GM12872 (cell line): Measurements from ENCODE around the gene NOTCH3.

Source experiments
- TF ChIP-seq, protein P1 (sequence below): IDR thresholded peaks from 3 replicates; pipeline ENCODE4 v1.5.1; 2011; ENCODE audit warnings: low read depth, mild to moderate bottlenecking, low read length, moderate library complexity; ENCODE audit not compliant: insufficient read depth

Gene NOTCH3

DNA sequence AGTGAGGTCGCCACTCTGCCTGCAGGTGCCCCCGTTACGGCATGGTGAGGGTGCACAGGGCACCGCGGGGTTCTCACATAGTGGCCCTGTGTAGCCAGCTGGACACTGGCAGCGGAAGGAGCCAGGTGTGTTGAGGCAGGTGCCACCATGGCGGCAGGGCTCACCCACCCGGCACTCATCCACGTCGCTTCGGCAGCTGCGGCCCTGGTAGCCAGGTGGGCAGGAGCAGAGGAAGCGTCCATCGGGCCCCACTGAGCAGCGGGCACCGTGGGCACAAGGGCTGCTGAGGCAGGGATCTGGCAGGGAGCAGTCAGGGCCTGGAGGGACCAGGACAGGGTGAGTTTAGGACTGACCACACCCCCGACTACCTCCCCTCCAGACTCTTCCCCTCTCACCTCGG, 8.8 kb downstream of the NOTCH3 start:
- TF ChIP-seq, protein P1, sequence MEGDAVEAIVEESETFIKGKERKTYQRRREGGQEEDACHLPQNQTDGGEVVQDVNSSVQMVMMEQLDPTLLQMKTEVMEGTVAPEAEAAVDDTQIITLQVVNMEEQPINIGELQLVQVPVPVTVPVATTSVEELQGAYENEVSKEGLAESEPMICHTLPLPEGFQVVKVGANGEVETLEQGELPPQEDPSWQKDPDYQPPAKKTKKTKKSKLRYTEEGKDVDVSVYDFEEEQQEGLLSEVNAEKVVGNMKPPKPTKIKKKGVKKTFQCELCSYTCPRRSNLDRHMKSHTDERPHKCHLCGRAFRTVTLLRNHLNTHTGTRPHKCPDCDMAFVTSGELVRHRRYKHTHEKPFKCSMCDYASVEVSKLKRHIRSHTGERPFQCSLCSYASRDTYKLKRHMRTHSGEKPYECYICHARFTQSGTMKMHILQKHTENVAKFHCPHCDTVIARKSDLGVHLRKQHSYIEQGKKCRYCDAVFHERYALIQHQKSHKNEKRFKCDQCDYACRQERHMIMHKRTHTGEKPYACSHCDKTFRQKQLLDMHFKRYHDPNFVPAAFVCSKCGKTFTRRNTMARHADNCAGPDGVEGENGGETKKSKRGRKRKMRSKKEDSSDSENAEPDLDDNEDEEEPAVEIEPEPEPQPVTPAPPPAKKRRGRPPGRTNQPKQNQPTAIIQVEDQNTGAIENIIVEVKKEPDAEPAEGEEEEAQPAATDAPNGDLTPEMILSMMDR: no peak

DNA sequence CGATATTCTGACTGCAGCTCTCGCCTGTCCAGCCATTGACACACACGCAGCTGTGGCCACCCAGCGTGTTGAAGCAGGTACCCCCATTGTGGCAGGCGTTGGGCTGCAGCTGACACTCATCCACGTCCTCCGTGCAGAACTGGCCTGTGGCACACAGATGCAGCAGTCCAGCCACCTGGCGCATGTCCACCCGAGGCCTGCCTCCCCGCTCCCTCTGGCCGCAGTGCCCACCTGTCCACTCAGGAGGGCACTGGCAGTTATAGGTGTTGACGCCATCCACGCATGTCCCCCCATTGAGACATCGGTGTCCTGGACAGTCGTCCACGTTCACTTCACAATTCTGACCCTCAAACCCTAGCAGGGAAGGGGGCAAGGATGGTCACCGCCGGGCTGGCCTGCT, 9.3 kb downstream of the NOTCH3 start:
- TF ChIP-seq, protein P1: no peak

DNA sequence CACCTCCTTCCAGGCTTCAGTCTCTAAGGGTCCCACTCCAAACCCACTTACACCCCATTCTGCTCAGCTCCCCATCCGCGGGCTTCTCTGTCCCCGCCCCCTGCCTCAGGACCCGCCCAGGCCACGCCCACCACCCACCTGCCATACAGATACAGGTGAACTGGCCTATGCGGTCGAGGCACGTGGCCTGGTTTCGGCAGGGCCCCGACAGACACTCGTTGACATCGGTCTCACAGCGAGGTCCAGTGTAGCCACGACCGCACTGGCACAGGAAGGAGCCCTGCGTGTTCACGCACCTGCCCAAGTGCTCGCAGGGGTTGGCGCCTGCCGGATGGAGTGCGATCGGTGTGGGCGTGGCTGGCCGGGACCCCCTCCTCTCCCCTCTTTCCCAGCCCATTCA, 11.9 kb downstream of the NOTCH3 start:
- TF ChIP-seq, protein P1: no peak

DNA sequence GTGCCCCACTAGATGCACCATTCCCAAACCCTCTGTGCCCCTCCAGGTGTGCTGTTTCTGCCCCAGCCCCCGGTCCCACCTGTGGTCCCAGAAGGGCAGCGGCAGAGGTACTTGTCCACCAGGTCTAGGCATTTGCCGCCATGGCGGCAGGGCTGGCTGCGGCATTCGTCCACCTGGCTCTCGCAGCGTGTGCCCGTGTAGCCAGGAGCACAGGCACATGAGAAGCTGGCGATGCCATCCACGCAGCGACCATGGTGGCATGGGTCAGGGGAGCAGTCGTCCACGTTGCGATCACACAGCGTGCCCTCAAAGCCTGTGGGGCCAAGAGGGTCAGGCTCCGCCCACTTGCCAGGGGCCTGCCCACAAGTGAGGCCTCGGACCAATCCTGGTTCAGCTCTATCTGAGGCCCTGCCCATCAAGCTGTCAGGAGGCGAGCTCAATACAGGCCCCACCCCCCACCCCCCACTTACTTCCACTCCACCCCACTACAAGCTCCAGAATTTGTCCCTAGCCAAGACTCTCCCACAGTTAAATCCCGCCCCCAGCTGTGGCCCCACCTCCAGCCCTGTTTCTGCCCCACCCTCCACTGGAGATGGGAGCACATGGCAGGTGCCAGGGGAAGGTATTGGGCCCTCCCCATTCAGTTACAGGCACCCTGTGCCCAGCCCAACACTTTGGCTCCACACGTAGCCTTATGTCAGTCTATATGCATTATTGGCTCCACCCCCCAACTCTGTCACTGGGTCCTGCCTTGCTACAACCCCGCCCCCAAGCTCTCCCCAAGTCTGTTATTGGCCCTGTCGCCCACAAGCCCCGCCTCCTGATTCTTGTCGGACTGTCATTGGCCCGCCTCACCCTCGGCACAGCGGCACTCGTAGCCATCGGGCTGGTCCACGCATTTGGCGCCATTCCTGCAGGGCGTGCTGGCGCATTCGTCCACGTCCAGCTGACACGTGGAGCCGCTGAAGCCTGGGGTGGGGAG, 13.5 kb downstream of the NOTCH3 start:
- TF ChIP-seq, protein P1: no peak

DNA sequence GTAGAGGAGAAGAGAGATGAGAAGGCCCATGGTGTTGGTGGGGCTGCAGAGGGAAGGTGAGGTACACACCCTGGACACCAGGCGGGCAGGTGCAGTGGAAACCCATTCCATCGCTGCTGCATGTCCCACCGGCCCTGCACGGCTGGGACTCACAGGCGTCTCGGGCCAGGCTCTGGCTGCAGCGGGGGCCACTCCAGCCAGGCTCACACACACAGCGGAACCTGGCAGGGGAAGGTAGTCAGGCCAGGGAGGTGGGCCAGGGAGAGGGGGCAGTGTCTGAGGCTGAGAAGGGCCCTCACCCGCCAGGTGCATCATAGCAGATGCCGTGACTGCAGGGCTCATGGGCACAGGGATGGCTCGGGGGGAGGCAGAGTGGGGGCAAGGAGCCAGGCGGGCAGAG, 15.6 kb downstream of the NOTCH3 start:
- TF ChIP-seq, protein P1: no peak

DNA sequence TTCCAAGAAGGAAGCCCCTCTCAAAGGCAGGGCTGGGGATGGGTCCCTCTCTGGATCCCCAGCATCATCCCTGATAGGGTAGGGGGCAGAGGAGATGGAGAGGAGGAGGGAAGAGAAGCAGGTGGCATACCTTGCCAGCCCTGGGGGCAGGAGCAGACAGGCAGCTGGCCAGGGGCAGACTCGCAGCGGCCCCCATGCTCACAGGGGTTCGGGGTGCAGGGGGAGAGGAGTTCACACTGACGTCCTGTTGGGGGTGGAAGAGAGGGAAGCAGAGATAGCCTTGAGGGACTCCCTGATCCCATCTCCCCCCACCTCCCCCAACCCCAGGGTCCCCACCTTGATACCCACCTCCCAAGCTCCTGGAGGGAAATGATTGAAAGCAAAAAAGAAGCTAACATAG, 16.0 kb downstream of the NOTCH3 start:
- TF ChIP-seq, protein P1: no peak

DNA sequence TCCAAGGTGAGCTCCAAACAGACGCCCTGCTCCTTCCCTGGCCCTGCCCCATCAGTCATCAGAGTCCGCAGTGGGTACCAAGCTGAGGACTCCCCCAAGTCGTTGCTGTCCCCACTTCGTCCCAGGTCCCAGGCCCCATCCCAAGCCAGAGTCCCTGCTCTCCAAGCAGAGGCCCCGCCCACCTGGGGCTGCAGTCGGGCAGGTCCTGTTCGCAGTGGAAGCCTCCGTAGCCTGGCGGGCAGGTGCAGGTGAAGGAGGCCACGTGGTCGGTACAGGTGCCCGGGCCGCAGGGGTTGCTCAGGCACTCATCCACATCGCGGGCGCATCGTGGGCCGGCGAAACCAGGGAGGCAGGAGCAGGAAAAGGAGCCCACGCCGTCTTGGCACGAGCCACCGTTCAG, 19.4 kb downstream of the NOTCH3 start:
- TF ChIP-seq, protein P1: no peak
